Bronchus fibroblast of lung (primary cell): Measurements from ENCODE around the gene NUFIP2. TPM values are rescaled to one million over a fixed set of nuclear protein-coding genes. Genes with fewer than 3 reads are reported as not detected.

ENCODE experiments used
- total RNA-seq: library from RNA; depleted of rRNA; stranded (reverse); fragments of >200 nt; gene quantifications from 2 replicates; pipeline ENCODE4 v1.2.3, GENCODE V29; 2015

NUFIP2 gene, protein sequence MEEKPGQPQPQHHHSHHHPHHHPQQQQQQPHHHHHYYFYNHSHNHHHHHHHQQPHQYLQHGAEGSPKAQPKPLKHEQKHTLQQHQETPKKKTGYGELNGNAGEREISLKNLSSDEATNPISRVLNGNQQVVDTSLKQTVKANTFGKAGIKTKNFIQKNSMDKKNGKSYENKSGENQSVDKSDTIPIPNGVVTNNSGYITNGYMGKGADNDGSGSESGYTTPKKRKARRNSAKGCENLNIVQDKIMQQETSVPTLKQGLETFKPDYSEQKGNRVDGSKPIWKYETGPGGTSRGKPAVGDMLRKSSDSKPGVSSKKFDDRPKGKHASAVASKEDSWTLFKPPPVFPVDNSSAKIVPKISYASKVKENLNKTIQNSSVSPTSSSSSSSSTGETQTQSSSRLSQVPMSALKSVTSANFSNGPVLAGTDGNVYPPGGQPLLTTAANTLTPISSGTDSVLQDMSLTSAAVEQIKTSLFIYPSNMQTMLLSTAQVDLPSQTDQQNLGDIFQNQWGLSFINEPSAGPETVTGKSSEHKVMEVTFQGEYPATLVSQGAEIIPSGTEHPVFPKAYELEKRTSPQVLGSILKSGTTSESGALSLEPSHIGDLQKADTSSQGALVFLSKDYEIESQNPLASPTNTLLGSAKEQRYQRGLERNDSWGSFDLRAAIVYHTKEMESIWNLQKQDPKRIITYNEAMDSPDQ
- total RNA-seq = 12.5 and 13.6 TPM in 2 replicates

GRCh38 chr17:29293890-29294579 lies at the start of gene NUFIP2:
NUFIP2 (minus strand) TSS chr17:29294148; CDS start chr17:29294059, 89 bp downstream.

GRCh38 chr17:29246628-29247027 lies 47.3 kb downstream of the NUFIP2 start, which contains the start of gene CRYBA1:
CRYBA1 (plus strand) TSS chr17:29246859; CDS start chr17:29246864, 5 bp downstream.

Other genes starting within 250 kb of the NUFIP2 start
- gene MYO18A, start 113.8 kb downstream of the NUFIP2 start, total RNA-seq = 36.8 and 37.9 TPM in 2 replicates
- not detected in 2 replicates for gene CRYBA1, start 47.3 kb downstream of the NUFIP2 start, total RNA-seq
- gene TAOK1, start 96.2 kb upstream of the NUFIP2 start, total RNA-seq = 14.0 and 21.7 TPM in 2 replicates